BJ (cell line): ENCODE results near the gene GFRA4. TPM values are rescaled to one million over a fixed set of nuclear protein-coding genes. Genes with fewer than 3 reads are reported as not detected.

Source experiments
- CTCF ChIA-PET: fragments of 350-600 bp; formaldehyde crosslinking; extraction: SDS; loops from one replicate; lab custom pipeline; 2021; ENCODE audit warnings: antibody characterized with exemption, inconsistent platforms; lab: Yijun Ruan, JAX
- POLR2A ChIA-PET: fragments of 300-600 bp; sonication (Branson Sonifier 250); formaldehyde crosslinking; extraction: SDS; loops from one replicate; lab custom pipeline; 2021; ENCODE audit warnings: antibody characterized with exemption; lab: Charles Lee
- DNase-seq: peaks from one replicate; pipeline ENCODE4 v3.0.0-alpha.2; 2011; ENCODE audit warnings: low read depth
- H3K27me3 ChIP-seq: 2 replicates; pipeline ENCODE4 v1.6.0; 2011; ENCODE audit warnings: low read length; ENCODE audit not compliant: control insufficient read depth, insufficient read depth
- H3K36me3 ChIP-seq: 2 replicates; pipeline ENCODE4 v1.5.1; 2011; ENCODE audit warnings: low read length; ENCODE audit not compliant: control insufficient read depth, insufficient read depth
- H3K4me3 ChIP-seq: 2 replicates; pipeline ENCODE4 v1.5.1; 2011; ENCODE audit warnings: low read depth, mild to moderate bottlenecking, control low read depth, low read length
- polyA plus RNA-seq: library from polyadenylated mRNA; depleted of rRNA; stranded (reverse); fragments of >200 nt; gene quantifications from 2 replicates; pipeline ENCODE4 v1.2.3, GENCODE V29; 2011
- TF ChIP-seq, protein P1 (sequence below): IDR thresholded peaks from 2 replicates; pipeline ENCODE4 v1.5.1; 2011; ENCODE audit warnings: low read depth, mild to moderate bottlenecking, control low read depth, inconsistent platforms, low read length, moderate library complexity; ENCODE audit not compliant: insufficient read depth

Gene GFRA4
- polyA plus RNA-seq, 1 experiment, result not detected

DNA sequence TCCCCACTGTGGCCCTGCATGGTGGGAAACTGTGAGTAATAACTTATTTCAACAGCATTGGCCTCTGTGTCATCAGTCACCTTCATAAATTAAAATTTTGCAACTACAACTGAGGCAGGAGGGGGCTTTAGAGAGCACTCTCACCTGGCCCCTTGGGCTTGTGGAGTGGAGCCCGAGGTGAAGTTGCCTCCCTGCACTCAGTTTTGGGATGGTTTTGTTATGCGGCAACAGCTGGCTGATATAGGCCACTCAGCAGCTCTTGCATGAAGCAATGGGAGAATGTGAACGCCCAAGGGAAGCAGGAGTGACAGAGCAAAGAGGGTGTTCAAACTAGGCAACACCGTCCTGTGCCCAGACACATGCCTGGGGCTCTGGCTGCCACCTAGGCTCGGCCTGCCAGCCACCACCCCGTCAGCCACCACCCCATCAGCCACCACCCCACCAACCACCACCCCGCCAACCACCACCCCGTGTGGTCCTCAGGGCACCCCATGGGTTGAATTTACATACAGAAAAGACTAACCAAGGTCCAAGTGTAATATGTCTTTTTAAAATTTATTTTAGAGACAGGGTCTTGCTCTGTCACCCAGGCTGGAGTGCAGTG is 4.3 kb upstream of the GFRA4 start:
- H3K27me3 ChIP-seq, result peaks cover under 1% of the 10 kb centered on the region; the same call in 1 of the 2 replicates
- TF ChIP-seq, protein P1, sequence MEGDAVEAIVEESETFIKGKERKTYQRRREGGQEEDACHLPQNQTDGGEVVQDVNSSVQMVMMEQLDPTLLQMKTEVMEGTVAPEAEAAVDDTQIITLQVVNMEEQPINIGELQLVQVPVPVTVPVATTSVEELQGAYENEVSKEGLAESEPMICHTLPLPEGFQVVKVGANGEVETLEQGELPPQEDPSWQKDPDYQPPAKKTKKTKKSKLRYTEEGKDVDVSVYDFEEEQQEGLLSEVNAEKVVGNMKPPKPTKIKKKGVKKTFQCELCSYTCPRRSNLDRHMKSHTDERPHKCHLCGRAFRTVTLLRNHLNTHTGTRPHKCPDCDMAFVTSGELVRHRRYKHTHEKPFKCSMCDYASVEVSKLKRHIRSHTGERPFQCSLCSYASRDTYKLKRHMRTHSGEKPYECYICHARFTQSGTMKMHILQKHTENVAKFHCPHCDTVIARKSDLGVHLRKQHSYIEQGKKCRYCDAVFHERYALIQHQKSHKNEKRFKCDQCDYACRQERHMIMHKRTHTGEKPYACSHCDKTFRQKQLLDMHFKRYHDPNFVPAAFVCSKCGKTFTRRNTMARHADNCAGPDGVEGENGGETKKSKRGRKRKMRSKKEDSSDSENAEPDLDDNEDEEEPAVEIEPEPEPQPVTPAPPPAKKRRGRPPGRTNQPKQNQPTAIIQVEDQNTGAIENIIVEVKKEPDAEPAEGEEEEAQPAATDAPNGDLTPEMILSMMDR, result no peak
- POLR2A ChIA-PET, result no interaction called here
- CTCF ChIA-PET, result interaction anchor here (2.2 to 15.3 kb wide), 3 partner anchors 9 to 46 kb away, joined by 8 to 331 read pairs (median 20); partner anchors contain the start of gene SIGLEC1
- H3K36me3 ChIP-seq, result peaks cover 28% of the 10 kb centered on the region
- DNase-seq, result no peak
- no peak overlapping the region for H3K4me3 ChIP-seq

DNA sequence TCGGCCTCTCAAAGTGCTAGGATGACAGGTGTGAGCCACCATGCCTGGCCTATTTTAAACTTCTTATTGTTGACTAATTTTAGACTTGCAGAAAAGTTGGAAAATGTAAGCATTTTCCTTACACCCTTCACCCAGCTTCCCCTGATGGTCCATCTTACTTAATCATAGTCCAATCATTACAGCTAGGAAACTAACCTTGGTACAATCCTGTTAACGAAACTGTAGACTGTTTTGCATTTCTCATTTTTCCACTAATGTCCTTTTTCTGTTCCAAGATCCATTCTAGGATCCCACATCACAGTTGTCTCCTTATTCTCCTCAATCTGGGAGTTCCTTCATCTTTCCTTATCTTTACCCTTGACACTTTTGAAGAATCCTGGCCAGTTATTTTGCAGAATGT is 659 bp upstream of the GFRA4 start:
- H3K36me3 ChIP-seq, result peaks cover 4% of the 10 kb centered on the region
- no peak for DNase-seq
- no peak overlapping the region for H3K4me3 ChIP-seq
- TF ChIP-seq, protein P1, result no peak
- peaks cover 28% of the 10 kb centered on the region for H3K27me3 ChIP-seq
- ChIA-PET POLR2A (no interaction called here), CTCF (interaction anchor here (1.2 to 2.0 kb wide), 2 partner anchors 47 to 101 kb away, joined by 3 to 5 read pairs; no protein-coding TSS in a partner anchor)

DNA sequence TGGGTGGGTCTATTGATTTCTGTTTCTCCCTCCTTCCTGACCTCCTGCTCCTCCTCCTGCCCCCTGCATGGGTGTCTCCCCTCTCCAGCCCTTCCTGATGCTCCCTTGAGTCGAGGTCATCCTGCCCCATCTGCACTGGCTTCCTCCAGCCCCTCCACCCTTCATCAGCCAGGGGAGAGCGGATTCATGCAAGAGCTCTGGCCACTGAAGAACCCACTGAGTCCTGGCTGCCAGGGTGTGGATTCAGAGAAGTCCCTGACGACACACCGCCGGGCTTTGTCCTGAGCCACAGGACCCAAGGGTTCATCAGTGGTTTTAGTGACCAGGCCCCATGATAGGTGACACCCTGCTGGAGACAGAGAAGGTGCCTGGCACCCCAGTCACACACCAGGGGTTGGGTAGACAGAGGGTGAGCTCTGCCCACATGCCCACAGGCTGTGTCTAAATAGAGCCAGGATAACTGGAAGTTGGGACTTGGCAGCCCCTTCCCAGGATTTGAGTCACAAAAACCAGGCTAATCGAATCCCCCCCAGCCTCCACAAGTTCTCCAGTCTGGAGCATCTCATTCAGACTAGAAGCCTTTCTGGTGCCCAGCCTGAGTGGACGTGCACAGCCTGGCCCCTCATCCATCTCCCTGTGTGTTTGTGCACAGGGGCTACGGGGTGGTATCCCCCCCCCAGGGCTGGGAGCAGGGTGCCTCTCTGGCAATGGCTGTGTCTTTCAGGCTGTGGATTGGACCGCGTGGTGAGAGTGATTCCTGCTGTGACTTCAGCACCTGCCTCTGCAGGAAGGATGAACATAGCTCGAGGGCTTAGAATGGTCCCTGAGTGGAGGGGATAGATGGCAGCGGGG is 1.2 kb downstream of the GFRA4 start:
- Histone ChIP-seq H3K27me3 (peaks cover 38% of the 10 kb centered on the region), H3K36me3 (no peaks in the 10 kb centered on the region), H3K4me3 (no peak overlapping the region)
- no peak for DNase-seq
- ChIA-PET CTCF (interaction anchor here (0.6 to 0.8 kb wide), 3 partner anchors 14 to 79 kb away, joined by 3 to 4 read pairs (median 3); no protein-coding TSS in a partner anchor), POLR2A (no interaction called here)
- TF ChIP-seq, protein P1, result no peak

DNA sequence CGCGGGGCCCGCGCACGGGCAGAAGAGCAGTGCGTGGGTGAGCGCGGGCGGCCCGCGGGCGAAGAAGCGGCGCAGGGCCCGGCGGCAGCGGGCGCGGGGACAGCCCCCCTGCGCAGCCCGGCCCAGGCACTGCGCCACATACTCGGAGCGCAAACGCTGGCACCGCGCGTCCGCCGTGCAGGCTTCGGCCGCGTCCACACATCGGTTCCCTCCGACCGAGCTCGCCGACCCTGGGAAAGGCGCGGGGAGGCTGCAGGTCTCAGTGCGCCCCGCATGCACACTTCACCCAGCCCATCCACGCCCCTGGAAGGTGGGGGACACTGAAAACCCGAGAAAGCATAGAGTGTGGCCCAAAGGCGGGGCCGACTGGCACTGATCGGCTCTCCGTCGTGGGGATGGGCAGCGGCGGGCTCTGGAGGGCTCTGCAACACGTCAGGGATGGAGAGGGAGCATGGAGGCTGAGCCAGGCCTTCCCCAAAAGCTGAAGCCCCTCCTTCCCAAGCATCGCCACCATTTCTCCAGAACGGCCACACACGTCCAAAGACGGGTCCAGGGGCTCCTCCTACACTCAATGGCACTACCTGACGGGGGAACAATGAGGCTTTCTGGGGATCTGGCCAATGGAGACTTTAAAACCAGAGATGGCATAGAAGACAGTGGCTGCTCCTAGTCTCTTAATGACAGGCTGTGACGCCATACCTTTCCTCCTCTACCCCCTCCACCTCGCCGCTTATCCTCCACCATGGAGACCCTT is 2.0 kb downstream of the GFRA4 start:
- DNase-seq, result no peak
- POLR2A ChIA-PET, result no interaction called here
- TF ChIP-seq, protein P1, result no peak
- Histone ChIP-seq H3K4me3 (no peak overlapping the region), H3K27me3 (peaks cover 38% of the 10 kb centered on the region), H3K36me3 (no peaks in the 10 kb centered on the region)
- CTCF ChIA-PET, result interaction anchor here (0.6 to 1.6 kb wide), 3 partner anchors 15 to 50 kb away, joined by 3 to 4 read pairs (median 4); no protein-coding TSS in a partner anchor
